Liver (tissue), 9 donors: ENCODE results near the gene LSAMP. TPM values are rescaled to one million over a fixed set of nuclear protein-coding genes. Genes with fewer than 3 reads are reported as not detected.

Experiments
- DNase-seq: peaks from one replicate; pipeline ENCODE4 v3.0.0-alpha.2; 2017; ENCODE audit warnings: low spot score
- H3K27ac ChIP-seq, 2 donors: one replicate each; pipeline ENCODE4 v1.7.0; 2013; ENCODE audit warnings: inconsistent platforms in 2 of 2, low read length in 2 of 2, control low read depth in 1 of 2, low read depth in 1 of 2, mild to moderate bottlenecking in 1 of 2
- H3K27me3 ChIP-seq, 4 donors: one replicate each; pipeline versions ENCODE4 v1.6.1 to v1.7.0; 2013; ENCODE audit warnings: low read length in 3 of 4, inconsistent platforms in 1 of 4, mild to moderate bottlenecking in 1 of 4, moderate library complexity in 1 of 4; ENCODE audit not compliant: control insufficient read depth in 4 of 4, insufficient read depth in 4 of 4
- H3K36me3 ChIP-seq, 4 donors: one replicate each; pipeline versions ENCODE4 v1.6.1 to v1.7.0; 2013; ENCODE audit warnings: low read length in 3 of 4, mild to moderate bottlenecking in 3 of 4, low read depth in 1 of 4, moderate library complexity in 1 of 4; ENCODE audit not compliant: control insufficient read depth in 4 of 4, insufficient read depth in 3 of 4
- H3K4me1 ChIP-seq, 4 donors: one replicate each; pipeline versions ENCODE4 v1.6.1 to v1.7.0; 2013; ENCODE audit warnings: low read length in 3 of 4, mild to moderate bottlenecking in 3 of 4, moderate library complexity in 1 of 4; ENCODE audit not compliant: control insufficient read depth in 4 of 4, insufficient read depth in 4 of 4
- H3K4me3 ChIP-seq, 3 donors: one replicate each; pipeline versions ENCODE4 v1.6.1 to v1.7.0; 2013; ENCODE audit warnings: low read length in 3 of 3, control low read depth in 1 of 3, low read depth in 1 of 3, mild to moderate bottlenecking in 1 of 3
- H3K9ac ChIP-seq, 2 donors: one replicate each; pipeline ENCODE4 v1.7.0; 2013; ENCODE audit warnings: low read length in 2 of 2, mild to moderate bottlenecking in 2 of 2, moderate library complexity in 2 of 2, control low read depth in 1 of 2, low read depth in 1 of 2
- H3K9me3 ChIP-seq, 4 donors: one replicate each; pipeline versions ENCODE4 v1.6.1 to v1.7.0; 2013; ENCODE audit warnings: low read length in 3 of 4; ENCODE audit not compliant: control insufficient read depth in 4 of 4
- ATF3 ChIP-seq: IDR thresholded peaks from 2 replicates; pipeline ENCODE4 v1.6.1; 2016; ENCODE audit warnings: antibody characterized with exemption
- EGR1 ChIP-seq, 2 donors: IDR thresholded peaks; 2 replicates each; pipeline ENCODE4 v1.6.1; 2016 to 2018; ENCODE audit warnings: antibody characterized with exemption in 2 of 2, low read depth in 2 of 2
- FOXA1 ChIP-seq: IDR thresholded peaks from 2 replicates; pipeline ENCODE4 v1.6.1; 2016; ENCODE audit warnings: antibody characterized with exemption
- GABPA ChIP-seq, 2 donors: IDR thresholded peaks in 1 of 2; conservative IDR thresholded peaks in 1 of 2; 2 replicates each; pipeline ENCODE4 v1.6.1; 2016; ENCODE audit warnings: antibody characterized with exemption in 2 of 2, mild to moderate bottlenecking in 1 of 2, moderate library complexity in 1 of 2
- HNF4A ChIP-seq, 2 donors: conservative IDR thresholded peaks; 2 replicates each; pipeline ENCODE4 v1.6.1; 2016; ENCODE audit warnings: antibody characterized with exemption in 2 of 2, mild to moderate bottlenecking in 2 of 2
- HNF4G ChIP-seq: IDR thresholded peaks from 2 replicates; pipeline ENCODE4 v1.6.1; 2016; ENCODE audit warnings: antibody characterized with exemption
- JUND ChIP-seq, 2 donors: IDR thresholded peaks; 2 replicates each; pipeline ENCODE4 v1.6.1; 2016; ENCODE audit warnings: antibody characterized with exemption in 2 of 2
- NR2F2 ChIP-seq: IDR thresholded peaks from 2 replicates; pipeline ENCODE4 v1.6.1; 2016; ENCODE audit warnings: antibody characterized with exemption
- RAD21 ChIP-seq, 2 donors: IDR thresholded peaks; 2 replicates each; pipeline ENCODE4 v1.6.1; 2016; ENCODE audit warnings: antibody characterized with exemption in 2 of 2, mild to moderate bottlenecking in 2 of 2
- RXRA ChIP-seq, 2 donors: IDR thresholded peaks; 2 replicates each; pipeline ENCODE4 v1.6.1; 2017 to 2018; ENCODE audit warnings: antibody characterized with exemption in 2 of 2, mild to moderate bottlenecking in 1 of 2
- SP1 ChIP-seq: IDR thresholded peaks from 2 replicates; pipeline ENCODE4 v1.6.1; 2018; ENCODE audit warnings: antibody characterized with exemption, mild to moderate bottlenecking
- WGBS: extraction: QIAGEN DNeasy Blood & Tissue Kit; methylation state at CpG from one replicate; pipeline ENCODE4 v1.1.7; 2013; 5-methylcytosine and 5-hydroxymethylcytosine counted together
- polyA plus RNA-seq, 2 donors: library from polyadenylated mRNA; stranded (reverse) in 1 of 2; unstranded in 1 of 2; fragments of 200-250 nt in 1 of 2; fragments of >200 nt in 1 of 2; fragmentation: Nextera tagmentation in 1 of 2; extraction: Ambion mirVana in 1 of 2; gene quantifications; one replicate each; pipeline versions ENCODE4 v1.2.1 to v1.2.3, GENCODE V29; 2013 to 2015
- total RNA-seq, 2 donors: library from RNA; depleted of rRNA; stranded (reverse); fragments of >200 nt; gene quantifications; one replicate each; pipeline ENCODE4 v1.2.3, GENCODE V29; 2014
- TF ChIP-seq, protein P1 (sequence below): fragments of 150-350 bp; IDR thresholded peaks from 2 replicates; pipeline ENCODE4 v1.5.1; 2017; ENCODE audit warnings: improper control_type of control experiment, low read depth, low read length; ENCODE audit not compliant: missing input control
- TF ChIP-seq, protein P2 (sequence below): IDR thresholded peaks from 2 replicates; pipeline ENCODE4 v1.6.1; 2016; ENCODE audit warnings: antibody characterized with exemption
- TF ChIP-seq, protein P3 (sequence below): IDR thresholded peaks from 2 replicates; pipeline ENCODE4 v1.6.1; 2016; ENCODE audit warnings: antibody characterized with exemption, mild to moderate bottlenecking
- donor health status: healthy.
- donor health status: healthy.
- donor health status: healthy.
- donor health status: healthy.
- donor health status: healthy.

LSAMP gene
- total and polyA plus RNA-seq, 4 donors = 0.01 to 0.17 (median 0.06) TPM

DNA sequence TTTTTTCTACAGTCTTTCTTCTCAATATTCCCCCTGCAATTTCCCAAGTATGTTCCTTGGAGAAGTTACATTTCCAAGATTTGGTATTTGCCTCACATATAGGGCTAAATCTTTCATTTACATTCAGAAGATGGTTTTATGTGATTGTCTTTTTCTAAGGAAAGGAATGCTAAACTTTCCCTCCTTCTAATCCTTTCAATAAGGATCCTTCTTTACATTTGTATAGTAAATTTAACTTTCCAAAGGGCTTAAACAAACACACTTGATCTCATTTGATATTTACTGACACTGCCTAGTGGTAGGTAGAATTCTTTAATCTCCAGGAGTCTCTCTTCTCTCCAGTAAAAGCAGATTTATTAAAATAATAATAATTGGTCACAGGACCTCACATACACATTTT lies 185.3 kb downstream of the LSAMP start:
- no peaks in the 10 kb centered on the region for H3K4me1 ChIP-seq
- H3K27me3 ChIP-seq = no peaks in the 10 kb centered on the region
- TF ChIP-seq ATF3 (no peak), SP1 (no peak), JUND (IDR thresholded peaks at IDR 0.05) (no peak), HNF4G (no peak), EGR1 (IDR thresholded peaks at IDR 0.05; ENCODE audit: low read depth in 2 of 2) (no peak), RXRA (IDR thresholded peaks at IDR 0.05) (no peak), GABPA (IDR thresholded peaks at IDR 0.05 in 1 of 2, conservative IDR thresholded peaks at IDR 0.05 in 1 of 2) (no peak), NR2F2 (no peak)
- TF ChIP-seq, protein P1, sequence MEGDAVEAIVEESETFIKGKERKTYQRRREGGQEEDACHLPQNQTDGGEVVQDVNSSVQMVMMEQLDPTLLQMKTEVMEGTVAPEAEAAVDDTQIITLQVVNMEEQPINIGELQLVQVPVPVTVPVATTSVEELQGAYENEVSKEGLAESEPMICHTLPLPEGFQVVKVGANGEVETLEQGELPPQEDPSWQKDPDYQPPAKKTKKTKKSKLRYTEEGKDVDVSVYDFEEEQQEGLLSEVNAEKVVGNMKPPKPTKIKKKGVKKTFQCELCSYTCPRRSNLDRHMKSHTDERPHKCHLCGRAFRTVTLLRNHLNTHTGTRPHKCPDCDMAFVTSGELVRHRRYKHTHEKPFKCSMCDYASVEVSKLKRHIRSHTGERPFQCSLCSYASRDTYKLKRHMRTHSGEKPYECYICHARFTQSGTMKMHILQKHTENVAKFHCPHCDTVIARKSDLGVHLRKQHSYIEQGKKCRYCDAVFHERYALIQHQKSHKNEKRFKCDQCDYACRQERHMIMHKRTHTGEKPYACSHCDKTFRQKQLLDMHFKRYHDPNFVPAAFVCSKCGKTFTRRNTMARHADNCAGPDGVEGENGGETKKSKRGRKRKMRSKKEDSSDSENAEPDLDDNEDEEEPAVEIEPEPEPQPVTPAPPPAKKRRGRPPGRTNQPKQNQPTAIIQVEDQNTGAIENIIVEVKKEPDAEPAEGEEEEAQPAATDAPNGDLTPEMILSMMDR = no peak
- TF ChIP-seq, protein P2, sequence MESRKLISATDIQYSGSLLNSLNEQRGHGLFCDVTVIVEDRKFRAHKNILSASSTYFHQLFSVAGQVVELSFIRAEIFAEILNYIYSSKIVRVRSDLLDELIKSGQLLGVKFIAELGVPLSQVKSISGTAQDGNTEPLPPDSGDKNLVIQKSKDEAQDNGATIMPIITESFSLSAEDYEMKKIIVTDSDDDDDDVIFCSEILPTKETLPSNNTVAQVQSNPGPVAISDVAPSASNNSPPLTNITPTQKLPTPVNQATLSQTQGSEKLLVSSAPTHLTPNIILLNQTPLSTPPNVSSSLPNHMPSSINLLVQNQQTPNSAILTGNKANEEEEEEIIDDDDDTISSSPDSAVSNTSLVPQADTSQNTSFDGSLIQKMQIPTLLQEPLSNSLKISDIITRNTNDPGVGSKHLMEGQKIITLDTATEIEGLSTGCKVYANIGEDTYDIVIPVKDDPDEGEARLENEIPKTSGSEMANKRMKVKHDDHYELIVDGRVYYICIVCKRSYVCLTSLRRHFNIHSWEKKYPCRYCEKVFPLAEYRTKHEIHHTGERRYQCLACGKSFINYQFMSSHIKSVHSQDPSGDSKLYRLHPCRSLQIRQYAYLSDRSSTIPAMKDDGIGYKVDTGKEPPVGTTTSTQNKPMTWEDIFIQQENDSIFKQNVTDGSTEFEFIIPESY = no peak
- H3K27ac ChIP-seq = no peak overlapping the region
- no peak for DNase-seq
- no peak overlapping the region for H3K9ac ChIP-seq
- no peak overlapping the region for H3K4me3 ChIP-seq
- no peaks in the 10 kb centered on the region for H3K9me3 ChIP-seq
- no peaks in the 10 kb centered on the region for H3K36me3 ChIP-seq

GRCh38 chr3:116256843-116257485 lies 188.3 kb downstream of the LSAMP start:
- no peak overlapping the region for H3K27ac ChIP-seq

More at GRCh38 chr3:116256843-116257485, 188.3 kb downstream of the LSAMP start:
- no peak for DNase-seq
- Histone ChIP-seq H3K4me3 (no peak overlapping the region), H3K9me3 (no peaks in the 10 kb centered on the region), H3K27me3 (no peaks in the 10 kb centered on the region), H3K9ac (no peak overlapping the region), H3K4me1 (no peaks in the 10 kb centered on the region), H3K36me3 (no peaks in the 10 kb centered on the region)
- TF ChIP-seq, protein P3, sequence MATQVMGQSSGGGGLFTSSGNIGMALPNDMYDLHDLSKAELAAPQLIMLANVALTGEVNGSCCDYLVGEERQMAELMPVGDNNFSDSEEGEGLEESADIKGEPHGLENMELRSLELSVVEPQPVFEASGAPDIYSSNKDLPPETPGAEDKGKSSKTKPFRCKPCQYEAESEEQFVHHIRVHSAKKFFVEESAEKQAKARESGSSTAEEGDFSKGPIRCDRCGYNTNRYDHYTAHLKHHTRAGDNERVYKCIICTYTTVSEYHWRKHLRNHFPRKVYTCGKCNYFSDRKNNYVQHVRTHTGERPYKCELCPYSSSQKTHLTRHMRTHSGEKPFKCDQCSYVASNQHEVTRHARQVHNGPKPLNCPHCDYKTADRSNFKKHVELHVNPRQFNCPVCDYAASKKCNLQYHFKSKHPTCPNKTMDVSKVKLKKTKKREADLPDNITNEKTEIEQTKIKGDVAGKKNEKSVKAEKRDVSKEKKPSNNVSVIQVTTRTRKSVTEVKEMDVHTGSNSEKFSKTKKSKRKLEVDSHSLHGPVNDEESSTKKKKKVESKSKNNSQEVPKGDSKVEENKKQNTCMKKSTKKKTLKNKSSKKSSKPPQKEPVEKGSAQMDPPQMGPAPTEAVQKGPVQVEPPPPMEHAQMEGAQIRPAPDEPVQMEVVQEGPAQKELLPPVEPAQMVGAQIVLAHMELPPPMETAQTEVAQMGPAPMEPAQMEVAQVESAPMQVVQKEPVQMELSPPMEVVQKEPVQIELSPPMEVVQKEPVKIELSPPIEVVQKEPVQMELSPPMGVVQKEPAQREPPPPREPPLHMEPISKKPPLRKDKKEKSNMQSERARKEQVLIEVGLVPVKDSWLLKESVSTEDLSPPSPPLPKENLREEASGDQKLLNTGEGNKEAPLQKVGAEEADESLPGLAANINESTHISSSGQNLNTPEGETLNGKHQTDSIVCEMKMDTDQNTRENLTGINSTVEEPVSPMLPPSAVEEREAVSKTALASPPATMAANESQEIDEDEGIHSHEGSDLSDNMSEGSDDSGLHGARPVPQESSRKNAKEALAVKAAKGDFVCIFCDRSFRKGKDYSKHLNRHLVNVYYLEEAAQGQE = no peak
- TF ChIP-seq HNF4A (conservative IDR thresholded peaks at IDR 0.05) (no peak), FOXA1 (no peak), RAD21 (IDR thresholded peaks at IDR 0.05) (no peak)
- 50% methylated on average over 4 of the region's 4 CpGs for WGBS
